Epithelial cell of umbilical artery (primary cell): Measurements from ENCODE around the gene RPL10L. TPM values are rescaled to one million over a fixed set of nuclear protein-coding genes. Genes with fewer than 3 reads are reported as not detected.

Experiments used
- total RNA-seq: library from RNA; depleted of rRNA; stranded (reverse); fragments of >200 nt; gene quantifications from 2 replicates; pipeline ENCODE4 v1.2.3, GENCODE V29; 2014

The RPL10L gene
- total RNA-seq, result not detected in 2 replicates

DNA sequence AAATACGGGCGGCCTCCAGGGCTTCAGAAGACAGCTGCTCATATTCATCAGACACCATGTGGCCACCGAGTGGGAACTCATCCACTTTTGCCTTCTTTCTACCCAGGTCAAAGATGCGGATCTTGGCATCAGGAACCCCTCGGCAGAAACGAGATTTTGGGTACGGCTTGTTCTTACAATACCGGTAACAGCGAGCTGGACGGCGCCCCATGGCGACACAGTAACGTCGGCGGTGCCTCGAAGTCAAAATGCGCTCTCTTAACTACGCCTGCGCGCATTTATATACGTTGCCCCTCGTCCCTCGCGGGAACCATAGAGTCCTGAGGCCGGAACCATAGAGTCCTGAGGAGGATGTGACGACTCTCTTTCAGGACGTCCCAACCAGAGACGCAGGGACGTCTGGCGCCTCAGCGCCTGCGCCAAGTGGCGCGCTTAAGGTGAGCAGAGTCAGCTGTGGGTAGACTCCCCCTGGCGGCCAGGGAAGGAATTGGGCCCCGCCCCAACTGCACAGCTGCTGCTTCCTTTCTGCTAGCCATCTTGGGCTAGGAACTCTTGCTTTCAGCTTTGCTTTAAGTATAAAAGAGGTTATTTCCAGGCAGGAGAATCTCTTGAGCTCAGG lies at the start of gene RPL10L:
Gene RPL10L (minus strand): TSS at position 256 of the 619 bp plus-strand sequence. CDS start 45 bp downstream, at position 211.

